ENCODE results near the gene ARMC5. TPM values are rescaled to one million over a fixed set of nuclear protein-coding genes. Genes with fewer than 3 reads are reported as not detected.

ARMC5 gene, protein sequence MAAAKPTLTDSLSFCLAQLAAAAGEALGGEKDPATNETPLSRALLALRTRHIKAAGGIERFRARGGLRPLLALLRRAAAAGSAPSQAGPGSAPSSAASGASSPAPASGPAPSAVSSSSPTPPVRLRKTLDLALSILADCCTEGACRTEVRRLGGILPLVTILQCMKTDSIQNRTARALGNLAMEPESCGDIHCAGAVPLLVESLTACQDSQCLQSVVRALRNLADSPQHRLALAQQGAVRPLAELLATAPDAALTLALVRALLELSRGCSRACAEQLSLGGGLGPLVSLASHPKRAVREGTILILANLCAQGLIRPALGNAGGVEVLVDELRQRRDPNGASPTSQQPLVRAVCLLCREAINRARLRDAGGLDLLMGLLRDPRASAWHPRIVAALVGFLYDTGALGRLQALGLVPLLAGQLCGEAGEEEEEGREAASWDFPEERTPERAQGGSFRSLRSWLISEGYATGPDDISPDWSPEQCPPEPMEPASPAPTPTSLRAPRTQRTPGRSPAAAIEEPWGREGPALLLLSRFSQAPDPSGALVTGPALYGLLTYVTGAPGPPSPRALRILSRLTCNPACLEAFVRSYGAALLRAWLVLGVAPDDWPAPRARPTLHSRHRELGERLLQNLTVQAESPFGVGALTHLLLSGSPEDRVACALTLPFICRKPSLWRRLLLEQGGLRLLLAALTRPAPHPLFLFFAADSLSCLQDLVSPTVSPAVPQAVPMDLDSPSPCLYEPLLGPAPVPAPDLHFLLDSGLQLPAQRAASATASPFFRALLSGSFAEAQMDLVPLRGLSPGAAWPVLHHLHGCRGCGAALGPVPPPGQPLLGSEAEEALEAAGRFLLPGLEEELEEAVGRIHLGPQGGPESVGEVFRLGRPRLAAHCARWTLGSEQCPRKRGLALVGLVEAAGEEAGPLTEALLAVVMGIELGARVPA
- total RNA-seq: 10.0 and 16.2 TPM in 2 replicates

DNA sequence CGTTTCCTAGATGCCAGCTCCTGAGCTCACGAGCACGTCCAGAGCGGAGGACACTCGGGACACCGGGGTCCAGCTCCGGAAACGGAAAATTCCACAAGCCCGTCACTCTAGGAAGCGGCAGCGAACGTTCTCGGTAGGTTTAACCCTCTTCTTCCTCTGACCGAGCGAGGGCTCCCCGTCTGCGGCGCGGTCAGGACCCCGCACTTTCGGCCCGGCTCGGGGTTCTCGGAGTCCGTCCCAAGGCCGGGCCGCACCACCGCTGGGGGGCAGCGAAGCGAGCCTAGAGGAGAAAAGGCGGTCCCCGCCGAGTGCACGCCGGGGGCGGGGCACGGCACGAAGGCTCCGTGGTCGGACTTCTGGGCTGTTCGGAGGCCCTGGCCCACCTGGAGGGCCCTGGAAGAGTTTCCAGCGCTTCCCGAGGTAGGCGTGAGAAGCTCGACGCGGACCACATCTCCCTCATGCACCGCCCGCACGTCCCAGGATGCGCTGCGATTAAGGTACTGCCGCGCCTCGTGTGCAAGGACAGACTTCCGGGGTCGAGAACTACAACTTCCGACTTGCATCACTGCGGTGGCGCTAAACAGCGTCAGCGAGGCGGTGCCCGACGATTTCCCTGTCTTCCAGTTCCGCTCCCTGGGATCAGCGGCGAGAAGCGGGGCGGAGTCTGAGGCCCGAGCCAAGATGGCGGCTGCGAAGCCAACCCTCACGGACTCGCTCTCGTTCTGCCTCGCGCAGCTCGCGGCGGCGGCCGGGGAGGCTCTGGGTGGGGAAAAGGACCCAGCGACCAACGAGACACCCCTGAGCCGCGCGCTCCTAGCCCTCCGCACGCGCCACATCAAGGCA is at the start of gene ARMC5:
Gene ARMC5 (plus strand): TSS at position 658 of the 843 bp plus-strand sequence. CDS start 24 bp downstream, at position 682.

DNA sequence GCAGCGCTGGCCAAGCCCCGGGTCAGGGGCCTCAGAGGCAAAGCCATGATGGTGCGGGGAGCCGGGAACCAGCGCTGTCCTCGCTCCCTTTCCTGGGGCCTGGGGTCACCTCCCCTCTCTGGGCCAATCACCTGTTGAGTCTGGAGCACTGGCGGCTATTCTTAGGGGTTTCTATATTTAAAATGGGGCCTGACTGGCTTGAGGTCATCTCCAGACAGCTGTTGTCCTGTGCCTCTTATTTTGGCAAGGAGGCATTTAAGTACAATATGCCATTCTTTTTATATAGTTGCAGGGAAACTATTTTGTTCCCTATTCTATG is 31.1 kb upstream of the ARMC5 start, which contains the start of gene COX6A2:
Gene COX6A2 (minus strand): TSS at position 82 of the 319 bp plus-strand sequence. CDS start 35 bp downstream, at position 47.

DNA sequence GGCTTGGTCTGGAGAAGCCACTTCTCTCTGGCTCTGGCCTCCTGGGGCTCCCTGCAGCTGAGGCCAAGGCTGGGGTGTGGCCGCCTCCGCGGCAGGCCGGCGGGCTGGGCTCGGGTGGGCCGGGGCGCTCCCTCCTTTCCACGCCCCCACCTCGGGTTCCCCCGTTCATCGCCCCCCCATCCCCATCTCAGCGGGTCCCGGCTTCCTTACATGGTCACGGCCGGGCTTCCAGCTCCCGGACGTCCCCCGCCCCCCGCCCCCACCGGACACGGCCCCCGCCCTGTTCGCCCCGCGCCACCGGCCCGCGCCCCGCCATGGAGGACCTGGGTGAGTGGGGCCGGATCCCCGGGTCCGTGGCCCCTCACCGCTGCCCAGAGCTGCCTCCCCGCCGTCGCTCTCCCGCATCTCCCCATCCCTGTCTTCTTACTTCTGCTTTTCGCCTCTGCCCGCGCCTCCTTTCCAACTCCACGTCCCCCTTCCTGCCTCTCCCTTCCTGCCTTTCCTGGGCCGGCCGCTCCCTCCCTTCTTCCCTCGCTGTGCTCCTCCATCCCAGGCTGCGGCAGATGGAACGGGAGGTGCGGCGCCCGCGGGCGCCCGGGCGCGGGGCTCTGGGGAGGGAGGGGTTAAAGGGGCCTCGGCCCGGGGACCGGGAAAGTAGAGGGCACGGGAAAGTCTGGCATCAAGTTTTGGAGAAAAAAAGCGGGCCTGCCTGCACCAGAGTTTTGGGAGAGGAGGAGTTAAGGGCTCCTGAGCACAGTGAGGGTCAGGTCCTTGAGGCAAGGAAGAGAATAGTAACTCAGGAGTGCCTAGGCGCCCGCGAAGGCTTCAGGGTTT is 12.8 kb downstream of the ARMC5 start, which contains the start of gene TGFB1I1:
Gene TGFB1I1 (plus strand): TSS at position 278 of the 834 bp plus-strand sequence. CDS start 37 bp downstream, at position 315.

DNA sequence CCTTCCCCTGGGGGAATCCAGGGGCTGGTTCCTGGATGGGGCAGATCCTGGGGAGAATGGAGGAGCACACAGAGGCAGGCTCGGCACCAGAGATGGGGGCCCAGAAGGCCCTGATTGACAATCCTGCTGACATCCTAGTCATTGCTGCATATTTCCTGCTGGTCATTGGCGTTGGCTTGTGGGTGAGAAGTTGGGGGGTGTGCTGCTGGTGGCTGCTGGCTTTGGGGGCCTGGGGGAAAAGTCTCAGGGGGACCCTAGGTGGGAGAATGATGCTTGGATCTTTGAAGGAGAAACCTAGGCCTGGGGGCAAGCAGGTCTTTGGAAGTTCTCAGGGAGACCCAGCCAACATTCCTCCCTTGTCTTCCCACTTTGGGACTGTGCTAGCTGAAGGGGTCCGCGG is 23.8 kb downstream of the ARMC5 start, which contains the start of gene SLC5A2:
Gene SLC5A2 (plus strand): TSS at position 43 of the 400 bp plus-strand sequence. CDS start 14 bp downstream, at position 57.

DNA sequence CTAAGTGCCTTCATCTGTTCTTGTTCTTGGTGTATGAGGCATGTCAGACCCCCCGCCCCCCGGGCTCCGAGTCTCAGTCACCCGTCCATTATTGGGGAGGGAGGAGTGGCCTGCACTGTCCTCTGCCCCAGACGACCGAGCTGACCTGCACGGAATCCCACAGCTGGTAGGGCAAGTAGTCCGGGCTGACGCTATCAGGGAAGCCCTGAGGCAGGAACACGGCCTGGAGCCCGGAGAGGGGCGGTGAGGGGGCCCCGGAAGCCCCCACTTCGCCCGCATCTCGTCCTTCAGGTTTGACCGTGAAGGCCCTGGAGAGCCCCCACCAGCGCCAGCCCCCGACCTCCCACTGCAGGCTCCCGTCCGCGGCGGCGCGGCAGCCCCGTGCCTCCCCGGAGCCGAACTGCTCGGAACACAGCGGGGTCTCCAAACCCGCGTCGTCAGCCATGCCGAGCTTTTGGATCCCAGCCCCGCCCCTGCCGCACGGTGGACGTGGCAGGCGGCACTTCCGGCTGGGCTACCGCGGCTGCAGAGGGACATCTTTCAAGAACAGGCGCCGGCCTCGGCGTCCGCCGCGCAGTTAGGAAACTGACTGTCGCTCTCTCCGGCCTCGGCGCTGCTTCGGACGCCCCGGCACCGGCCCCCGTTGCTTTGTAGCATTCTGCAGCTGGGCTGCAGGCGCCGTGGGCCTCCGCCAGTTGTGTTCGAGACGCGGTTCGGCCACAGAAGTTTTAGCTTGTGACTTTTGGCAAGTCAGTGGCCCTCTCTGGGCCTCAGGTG is 48.8 kb downstream of the ARMC5 start, which contains the start of gene RUSF1:
Gene RUSF1 (minus strand): TSS at position 463 of the 777 bp plus-strand sequence. CDS start 18 bp downstream, at position 445.

Other genes starting within 250 kb of the ARMC5 start
- gene TRIM72, start 245.4 kb upstream of the ARMC5 start, total RNA-seq: 0.68 TPM in 1 of 2 replicates, not detected in the other
- not detected in 2 replicates for gene PYDC1, start 242.4 kb upstream of the ARMC5 start, total RNA-seq
- gene ITGAM, start 199.5 kb upstream of the ARMC5 start, total RNA-seq: not detected in 2 replicates
- under 0.01 TPM in 1 of 2 replicates, not detected in the other for gene ITGAX, start 104.3 kb upstream of the ARMC5 start, total RNA-seq
- not detected in 2 replicates for gene ITGAD, start 66.2 kb upstream of the ARMC5 start, total RNA-seq
- gene COX6A2, start 31.1 kb upstream of the ARMC5 start, total RNA-seq: not detected in 2 replicates
- 5.5 and 5.6 TPM in 2 replicates for gene ZNF843, start 16.7 kb upstream of the ARMC5 start, total RNA-seq
- gene TGFB1I1, start 12.7 kb downstream of the ARMC5 start, total RNA-seq: 62.1 and 124 TPM in 2 replicates
- gene SLC5A2, start 23.6 kb downstream of the ARMC5 start, total RNA-seq: not detected in 2 replicates
- gene RUSF1, start 48.9 kb downstream of the ARMC5 start, total RNA-seq: 54.5 and 57.6 TPM in 2 replicates
- not detected in 2 replicates for gene AHSP, start 68.4 kb downstream of the ARMC5 start, total RNA-seq